ENCODE data around the gene ZNF837. TPM values are rescaled to one million over a fixed set of nuclear protein-coding genes. Genes with fewer than 3 reads are reported as not detected.
A peak's percentile ranks its signal among the peaks of the same experiment; 100 is the strongest.

Gene ZNF837
- total and polyA plus RNA-seq, 7 experiments from 2014 or later, result 1.4 to 15.6 (median 4.3) TPM

GRCh38 chr19:58385313-58385890 is 4.6 kb upstream of the ZNF837 start:
- Histone ChIP-seq H3K9me3 (ENCODE audit: control insufficient read depth in 2 of 3, low read length in 3 of 3) (no peaks in the 10 kb centered on the region), H3K27me3 (ENCODE audit: control insufficient read depth in 2 of 2, insufficient read depth in 2 of 2, low read length in 2 of 2) (no peaks in the 10 kb centered on the region), H3K36me3 (ENCODE audit: control insufficient read depth in 2 of 3, insufficient read depth in 3 of 3, low read length in 3 of 3) (peaks cover 0 to 10% (median 5%) of the 10 kb centered on the region in 3 experiments), H3K27ac (ENCODE audit: low read depth, low read length) (peak overlapping the region; percentile 94), H3K4me3 (ENCODE audit: low read length) (peak overlapping the region; percentile 75), H3K4me1 (ENCODE audit: control insufficient read depth in 2 of 2, insufficient read depth in 2 of 2, low read length in 2 of 2) (peaks cover 26 to 32% of the 10 kb centered on the region in 2 donors)
- ChIA-PET POLR2A (interaction anchor here (1.1 kb wide), 2 partner anchors 23 to 38 kb away, joined by 6 to 8 read pairs; partner anchors contain the start of gene ZNF497), CTCF (no interaction called here)
- Mint-ChIP-seq H3K4me1 (peaks cover 22 to 58% (median 46%) of the 10 kb centered on the region in 7 donors), H3K27ac (peak overlapping the region; percentile 94 to 99 (median 97)), H3K4me3 (peak overlapping the region; percentile 89 to 96 (median 94)), H3K9me3 (no peaks in the 10 kb centered on the region), H3K27me3 (peaks cover 0 to 3% (median 0%) of the 10 kb centered on the region in 5 donors), H3K36me3 (peaks cover 0 to 14% (median 9%) of the 10 kb centered on the region in 5 donors)
- intact Hi-C loops (cut with micrococcal nuclease), result loop anchor here in 1 of 2 donors (5.0 to 10.0 kb wide), 3 partner anchors 471 to 948 kb away; partner anchors contain the start of genes ZNF417, ZNF419 and ZNF749
- DNase-seq, result peak in 1 of 9 donors; percentile 6
- ATAC-seq, result no peak

DNA sequence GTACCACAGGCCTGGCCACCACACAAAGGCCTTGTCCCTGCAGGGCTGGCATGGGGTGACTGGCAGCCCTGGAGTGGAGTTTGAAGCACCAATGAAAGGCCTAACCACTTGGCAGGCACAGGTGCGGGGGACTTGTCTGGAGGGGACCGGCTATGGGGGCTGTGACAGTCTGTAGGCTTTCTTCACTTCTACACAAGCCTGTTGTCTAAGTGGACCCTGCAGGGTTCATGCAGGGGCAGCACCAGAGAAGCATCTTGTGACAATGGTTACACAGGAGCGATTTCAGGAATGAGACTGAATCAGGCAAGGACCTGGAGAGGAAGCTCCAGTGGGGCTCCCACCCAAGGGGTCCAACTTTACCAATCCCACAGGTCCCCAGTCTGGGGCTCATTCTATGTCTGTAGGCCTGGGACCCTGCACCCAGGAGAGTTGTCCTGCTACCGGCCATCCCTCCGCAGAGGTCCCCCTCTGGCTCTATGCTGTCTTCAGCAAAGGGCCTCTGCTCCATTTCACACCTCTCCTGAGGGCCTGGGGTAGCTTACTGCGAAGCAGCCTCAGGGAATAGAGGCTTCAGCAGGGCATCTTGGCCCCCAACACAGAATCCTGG is 2.3 kb upstream of the ZNF837 start:
- H3K4me1 Mint-ChIP-seq, result peaks cover 26 to 58% (median 48%) of the 10 kb centered on the region in 7 donors

GRCh38 chr19:58381460-58382212 is 806 bp upstream of the ZNF837 start:
- H3K36me3 ChIP-seq (ENCODE audit: control insufficient read depth in 2 of 3, insufficient read depth in 3 of 3, low read length in 3 of 3), result no peaks in the 10 kb centered on the region
- peak overlapping the region; percentile 96 for H3K27ac ChIP-seq (ENCODE audit: low read depth, low read length)
- ChIA-PET POLR2A (interaction anchor here (0.5 to 2.3 kb wide), 13 partner anchors 9 to 700 kb away, joined by 3 to 12 read pairs (median 4); partner anchors contain the start of genes TRIM28, ZNF132, ZNF497 and ZNF551), CTCF (interaction anchor here (0.6 kb wide), 1 partner anchor 140 kb away, joined by 3 read pairs; no protein-coding TSS in a partner anchor)
- H3K4me3 ChIP-seq (ENCODE audit: low read length), result peak overlapping the region; percentile 97
- H3K9me3 ChIP-seq (ENCODE audit: control insufficient read depth in 2 of 3, low read length in 3 of 3), result no peaks in the 10 kb centered on the region
- Mint-ChIP-seq H3K27me3 (no peaks in the 10 kb centered on the region), H3K27ac (peak overlapping the region; percentile 93 to 97 (median 97)), H3K4me3 (peak overlapping the region; percentile 87 to 98 (median 91)), H3K36me3 (peaks cover 0 to 2% (median 0%) of the 10 kb centered on the region in 5 donors), H3K4me1 (peaks cover 23 to 44% (median 38%) of the 10 kb centered on the region in 7 donors), H3K9me3 (no peaks in the 10 kb centered on the region)
- H3K27me3 ChIP-seq (ENCODE audit: control insufficient read depth in 2 of 2, insufficient read depth in 2 of 2, low read length in 2 of 2), result no peaks in the 10 kb centered on the region
- ATAC-seq (no peak), DNase-seq (peak in 1 of 9 donors; percentile 10)
- H3K4me1 ChIP-seq (ENCODE audit: control insufficient read depth in 2 of 2, insufficient read depth in 2 of 2, low read length in 2 of 2), result peaks cover 25 to 30% of the 10 kb centered on the region in 2 donors
- intact Hi-C loops (cut with micrococcal nuclease), result loop anchor here (1.0 to 10.0 kb wide), 23 partner anchors 19 to 1101 kb away; partner anchors contain the start of genes ERVK3-1 (in 2 of the 2), ZNF132 (in 2 of the 2), ZNF274 (in 2 of the 2) and ZNF324 (in 2 of the 2)

More for the DNA sequence above, 2.3 kb upstream of the ZNF837 start:
- ChIA-PET CTCF (no interaction called here), POLR2A (interaction anchor here (2.3 kb wide), 1 partner anchor 20 kb away, joined by 12 read pairs; the partner anchor contains the start of gene ZNF497)
- Mint-ChIP-seq H3K27me3 (peaks cover 0 to 3% (median 0%) of the 10 kb centered on the region in 5 donors), H3K36me3 (peaks cover 0 to 4% (median 0%) of the 10 kb centered on the region in 5 donors), H3K27ac (peak overlapping the region in 4 of 9 donors; percentile 19 to 93 (median 52)), H3K4me3 (peak overlapping the region in 4 of 10 donors; percentile 17 to 93 (median 53)), H3K9me3 (no peaks in the 10 kb centered on the region)
- intact Hi-C loops (cut with micrococcal nuclease), result loop anchor here in 1 of 2 donors (5.0 to 10.0 kb wide), 3 partner anchors 36 to 898 kb away; partner anchors contain the start of genes ZNF417 and ZNF419
- ATAC-seq (no peak), DNase-seq (peak in 1 of 9 donors; percentile 5)
- Histone ChIP-seq H3K36me3 (ENCODE audit: control insufficient read depth in 2 of 3, insufficient read depth in 3 of 3, low read length in 3 of 3) (peaks cover 0 to 1% (median 0%) of the 10 kb centered on the region in 3 experiments), H3K27ac (ENCODE audit: low read depth, low read length) (no peak overlapping the region), H3K9me3 (ENCODE audit: control insufficient read depth in 2 of 3, low read length in 3 of 3) (no peaks in the 10 kb centered on the region), H3K4me3 (ENCODE audit: low read length) (no peak overlapping the region), H3K4me1 (ENCODE audit: control insufficient read depth in 2 of 2, insufficient read depth in 2 of 2, low read length in 2 of 2) (peaks cover 30 to 37% of the 10 kb centered on the region in 2 donors), H3K27me3 (ENCODE audit: control insufficient read depth in 2 of 2, insufficient read depth in 2 of 2, low read length in 2 of 2) (no peaks in the 10 kb centered on the region)

DNA sequence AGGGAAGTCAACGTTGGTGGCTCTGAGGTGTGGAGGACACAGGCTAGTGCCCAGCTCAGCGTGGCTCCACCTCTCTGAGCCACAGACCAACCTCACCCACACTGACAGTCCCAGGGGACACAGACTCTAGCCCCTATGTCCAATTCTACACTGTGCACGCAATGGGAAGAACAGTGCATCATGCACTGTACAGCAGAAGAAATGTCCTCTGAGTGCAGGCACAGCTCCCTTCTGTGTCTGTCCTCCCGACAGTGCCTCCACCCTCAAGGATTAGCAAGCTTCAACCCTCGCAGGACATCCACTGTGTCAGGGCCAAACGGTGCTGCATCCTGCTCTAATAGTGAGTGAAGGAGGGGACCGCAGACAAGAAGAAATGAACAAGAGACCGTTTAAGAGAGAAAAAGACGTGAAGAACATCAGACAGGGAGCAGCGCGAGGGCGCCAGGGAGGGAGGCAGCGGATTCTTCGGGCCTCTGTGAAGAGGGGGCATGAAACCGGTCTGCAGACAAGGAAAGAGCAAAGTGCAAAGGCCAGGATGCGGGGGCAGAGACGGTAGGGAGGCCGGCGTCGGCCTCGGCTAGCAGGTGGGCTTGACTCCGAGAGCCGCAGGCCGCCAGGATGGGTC is 681 bp downstream of the ZNF837 start:
- H3K4me3 Mint-ChIP-seq, result peak overlapping the region; percentile 87 to 98 (median 91)
- H3K9me3 ChIP-seq (ENCODE audit: control insufficient read depth in 2 of 3, low read length in 3 of 3), result no peaks in the 10 kb centered on the region
- ChIA-PET POLR2A (interaction anchor here (0.7 to 3.5 kb wide), 4 partner anchors 10 to 121 kb away, joined by 3 to 34 read pairs (median 4); partner anchors contain the start of genes ZNF497 and ZNF584), CTCF (interaction anchor here (0.8 kb wide), 1 partner anchor 17 kb away, joined by 3 read pairs; the partner anchor contains the start of gene ZNF497)
- H3K27ac ChIP-seq (ENCODE audit: low read depth, low read length), result peak overlapping the region; percentile 96
- ATAC-seq (no peak), DNase-seq (no peak)
- H3K36me3 Mint-ChIP-seq, result peaks cover 0 to 2% (median 0%) of the 10 kb centered on the region in 5 donors
- H3K4me3 ChIP-seq (ENCODE audit: low read length), result peak overlapping the region; percentile 97
- H3K9me3 Mint-ChIP-seq, result no peaks in the 10 kb centered on the region
- H3K27ac Mint-ChIP-seq, result peak overlapping the region; percentile 91 to 95 (median 94)
- H3K4me1 Mint-ChIP-seq, result peaks cover 16 to 34% (median 28%) of the 10 kb centered on the region in 7 donors
- intact Hi-C loops (cut with micrococcal nuclease), result loop anchor here (2.0 to 10.0 kb wide), 5 partner anchors 33 to 1099 kb away; partner anchors contain the start of genes ZNF324 (in 1 of the 2), ZNF417 (in 1 of the 2), ZNF419 (in 1 of the 2) and ZNF460 (in 1 of the 2)
- no peaks in the 10 kb centered on the region for H3K27me3 Mint-ChIP-seq
- H3K36me3 ChIP-seq (ENCODE audit: control insufficient read depth in 2 of 3, insufficient read depth in 3 of 3, low read length in 3 of 3), result no peaks in the 10 kb centered on the region
- peaks cover 14 to 20% of the 10 kb centered on the region in 2 donors for H3K4me1 ChIP-seq (ENCODE audit: control insufficient read depth in 2 of 2, insufficient read depth in 2 of 2, low read length in 2 of 2)
- H3K27me3 ChIP-seq (ENCODE audit: control insufficient read depth in 2 of 2, insufficient read depth in 2 of 2, low read length in 2 of 2), result no peaks in the 10 kb centered on the region

GRCh38 chr19:58379246-58379645 is 1.6 kb downstream of the ZNF837 start:
- no peak overlapping the region for H3K4me3 ChIP-seq (ENCODE audit: low read length)
- H3K4me3 Mint-ChIP-seq, result peak overlapping the region; percentile 87 to 98 (median 91)
- peaks cover 14 to 20% of the 10 kb centered on the region in 2 donors for H3K4me1 ChIP-seq (ENCODE audit: control insufficient read depth in 2 of 2, insufficient read depth in 2 of 2, low read length in 2 of 2)
- peaks cover 0 to 2% (median 0%) of the 10 kb centered on the region in 5 donors for H3K36me3 Mint-ChIP-seq
- no peak overlapping the region for H3K27ac ChIP-seq (ENCODE audit: low read depth, low read length)
- H3K9me3 Mint-ChIP-seq, result no peaks in the 10 kb centered on the region
- POLR2A ChIA-PET, result interaction anchor here (1.5 to 3.5 kb wide), 2 partner anchors 10 to 16 kb away, joined by 4 to 34 read pairs; partner anchors contain the start of gene ZNF497
- peaks cover 16 to 34% (median 27%) of the 10 kb centered on the region in 7 donors for H3K4me1 Mint-ChIP-seq
- intact Hi-C loops (cut with micrococcal nuclease), result no loop called here
- peak in 1 of 9 donors; percentile 5 for DNase-seq
- ATAC-seq, result no peak
- H3K27me3 Mint-ChIP-seq, result no peaks in the 10 kb centered on the region
- no peaks in the 10 kb centered on the region for H3K9me3 ChIP-seq (ENCODE audit: control insufficient read depth in 2 of 3, low read length in 3 of 3)
- CTCF ChIA-PET, result interaction anchor here (0.8 kb wide), 1 partner anchor 16 kb away, joined by 3 read pairs; the partner anchor contains the start of gene ZNF497
- no peaks in the 10 kb centered on the region for H3K27me3 ChIP-seq (ENCODE audit: control insufficient read depth in 2 of 2, insufficient read depth in 2 of 2, low read length in 2 of 2)
- H3K27ac Mint-ChIP-seq, result peak overlapping the region in 7 of 9 donors; percentile 93 to 95 (median 94)
- H3K36me3 ChIP-seq (ENCODE audit: control insufficient read depth in 2 of 3, insufficient read depth in 3 of 3, low read length in 3 of 3), result no peaks in the 10 kb centered on the region

Data from naive thymus-derived CD4-positive, alpha-beta T cell (primary cell).